Neural cell (in vitro differentiated cells): ENCODE data around the gene NGB. TPM values are rescaled to one million over a fixed set of nuclear protein-coding genes. Genes with fewer than 3 reads are reported as not detected.

Experiments used
- H2AFZ ChIP-seq: fragments of 200-600, 300-800 bp; sonication (generic), shearing (Covaris generic); 2 replicates; pipeline ENCODE4 v1.6.0; 2014; ENCODE audit warnings: low read depth, mild to moderate bottlenecking, antibody characterized with exemption, low read length, moderate library complexity
- H3F3A ChIP-seq: fragments of 200-600 bp; shearing (Covaris generic); 2 replicates; pipeline ENCODE4 v1.6.1; 2016; ENCODE audit warnings: mild to moderate bottlenecking, moderate library complexity, mixed read lengths, antibody characterized with exemption, low read length; ENCODE audit not compliant: insufficient read depth, poor library complexity, severe bottlenecking
- H3K27ac ChIP-seq: fragments of 200-600, 300-800 bp; sonication (generic), shearing (Covaris generic); 2 replicates; pipeline ENCODE4 v1.5.1; 2014; ENCODE audit warnings: mild to moderate bottlenecking, low read length, moderate library complexity
- H3K27me3 ChIP-seq: fragments of 300-800, 200-600 bp; sonication (generic), shearing (Covaris generic); 2 replicates; pipeline ENCODE4 v1.6.0; 2014; ENCODE audit warnings: mild to moderate bottlenecking, low read depth, low read length, moderate library complexity; ENCODE audit not compliant: insufficient read depth
- H3K36me3 ChIP-seq: fragments of 300-800, 200-600 bp; sonication (generic), shearing (Covaris generic); 2 replicates; pipeline ENCODE4 v1.5.1; 2014; ENCODE audit warnings: mild to moderate bottlenecking, antibody characterized with exemption, low read length, moderate library complexity; ENCODE audit not compliant: insufficient read depth
- H3K4me2 ChIP-seq: fragments of 300-800, 200-600 bp; sonication (generic), shearing (Covaris generic); 2 replicates; pipeline ENCODE4 v1.6.0; 2014; ENCODE audit warnings: mild to moderate bottlenecking, low read length
- H3K4me3 ChIP-seq: fragments of 300-800, 200-600 bp; sonication (generic), shearing (Covaris generic); 2 replicates; pipeline ENCODE4 v1.5.1; 2014; ENCODE audit warnings: mild to moderate bottlenecking, low read length, moderate library complexity
- H3K79me2 ChIP-seq: fragments of 200-600 bp; shearing (Covaris generic); replicated peaks from 2 replicates; pipeline ENCODE4 v1.6.0; 2014; ENCODE audit warnings: mild to moderate bottlenecking, low read length, moderate library complexity; ENCODE audit not compliant: insufficient read depth
- H3K9ac ChIP-seq: fragments of 300-800, 200-600 bp; sonication (generic), shearing (Covaris generic); 2 replicates; pipeline ENCODE4 v1.6.1; 2016; ENCODE audit warnings: mild to moderate bottlenecking, low read length, mixed read lengths
- H3K9me2 ChIP-seq: fragments of 200-600 bp; shearing (Covaris generic); 2 replicates; pipeline ENCODE4 v1.6.1; 2016; ENCODE audit warnings: mild to moderate bottlenecking, low read length, mixed read lengths; ENCODE audit not compliant: insufficient read depth
- H3K9me3 ChIP-seq: fragments of 200-600, 300-800 bp; sonication (generic), shearing (Covaris generic); 2 replicates; pipeline ENCODE4 v1.6.1; 2016; ENCODE audit warnings: mild to moderate bottlenecking, mixed run types, low read length, moderate library complexity, mixed read lengths
- H4K20me1 ChIP-seq: fragments of 200-600 bp; shearing (Covaris generic); 2 replicates; pipeline ENCODE4 v1.6.1; 2016; ENCODE audit warnings: mild to moderate bottlenecking, mixed run types; ENCODE audit not compliant: insufficient read depth
- EP300 ChIP-seq: fragments of 450-650 bp; conservative IDR thresholded peaks from 2 replicates; pipeline ENCODE4 v1.6.1; 2014; ENCODE audit warnings: antibody characterized with exemption, mild to moderate bottlenecking, moderate library complexity; ENCODE audit not compliant: poor library complexity, severe bottlenecking
- EZH2 ChIP-seq: fragments of 200-600, 300-800 bp; shearing (Covaris generic), sonication (generic); IDR thresholded peaks from 2 replicates; pipeline ENCODE4 v1.6.1; 2014; ENCODE audit warnings: antibody characterized with exemption, low read length, borderline replicate concordance, mild to moderate bottlenecking; ENCODE audit not compliant: insufficient read depth, poor library complexity, severe bottlenecking
- MXI1 ChIP-seq: fragments of 450-650 bp; conservative IDR thresholded peaks from 2 replicates; pipeline ENCODE4 v1.6.1; 2014; ENCODE audit warnings: antibody characterized with exemption, mild to moderate bottlenecking; ENCODE audit not compliant: poor library complexity, severe bottlenecking
- POLR2AphosphoS5 ChIP-seq: IDR thresholded peaks from 2 replicates; pipeline ENCODE4 v1.6.1; 2012
- RAD21 ChIP-seq: fragments of 450-650 bp; conservative IDR thresholded peaks from 2 replicates; pipeline ENCODE4 v1.6.1; 2014; ENCODE audit warnings: antibody characterized with exemption, mild to moderate bottlenecking, moderate library complexity
- SMC3 ChIP-seq: fragments of 450-650 bp; conservative IDR thresholded peaks from 2 replicates; pipeline ENCODE4 v1.6.1; 2014; ENCODE audit warnings: antibody characterized with exemption, mild to moderate bottlenecking, moderate library complexity; ENCODE audit not compliant: poor library complexity
- TAF1 ChIP-seq: IDR thresholded peaks from 2 replicates; pipeline ENCODE4 v1.6.1; 2012; ENCODE audit warnings: low read depth
- polyA plus RNA-seq: library from polyadenylated mRNA; depleted of rRNA; stranded (reverse); fragments of >200 nt; gene quantifications from 2 replicates; pipeline ENCODE4 v1.2.3, GENCODE V29; 2014
- TF ChIP-seq, protein P1 (sequence below): fragments of 450-650 bp; IDR thresholded peaks from 2 replicates; pipeline ENCODE4 v1.5.1; 2014; ENCODE audit warnings: antibody characterized with exemption, mild to moderate bottlenecking, moderate library complexity; ENCODE audit not compliant: poor library complexity, severe bottlenecking
- TF ChIP-seq, protein P2 (sequence below): IDR thresholded peaks from 2 replicates; pipeline ENCODE4 v1.6.1; 2012; ENCODE audit warnings: borderline replicate concordance

The NGB gene
- polyA plus RNA-seq, 1 donor from 2014 or later: 0.87 TPM

DNA sequence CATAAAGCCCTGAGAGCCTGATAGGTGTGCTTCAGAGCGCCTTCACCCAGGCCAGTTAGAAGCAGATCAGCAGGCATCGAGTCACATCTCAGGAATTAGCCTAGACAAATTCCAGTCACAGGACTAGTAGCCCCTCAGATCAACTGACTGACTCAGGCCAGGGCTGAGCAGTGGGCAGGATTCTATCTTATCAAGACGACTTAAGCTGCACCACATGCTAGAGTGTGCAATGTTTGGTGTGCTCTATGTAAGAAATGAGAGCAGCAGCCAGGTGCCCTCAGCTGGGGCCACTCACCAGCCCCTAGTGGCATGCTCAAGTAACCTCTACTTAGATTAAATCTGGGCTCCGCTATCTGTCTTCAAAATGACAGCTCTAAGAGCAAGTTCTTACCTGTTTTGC is 19.7 kb upstream of the NGB start:
- Histone ChIP-seq H3K4me3 (no peak overlapping the region), H3K9ac (no peak overlapping the region), H2AFZ (no peak overlapping the region), H3K4me2 (no peak overlapping the region), H3K9me3 (no peaks in the 10 kb centered on the region), H3K36me3 (peaks cover 5% of the 10 kb centered on the region), H3K79me2 (no peaks in the 10 kb centered on the region), H3K27me3 (no peaks in the 10 kb centered on the region), H3K9me2 (no peaks in the 10 kb centered on the region), H4K20me1 (no peaks in the 10 kb centered on the region), H3K27ac (no peak overlapping the region), H3F3A (no peaks in the 10 kb centered on the region)
- TF ChIP-seq, protein P1, sequence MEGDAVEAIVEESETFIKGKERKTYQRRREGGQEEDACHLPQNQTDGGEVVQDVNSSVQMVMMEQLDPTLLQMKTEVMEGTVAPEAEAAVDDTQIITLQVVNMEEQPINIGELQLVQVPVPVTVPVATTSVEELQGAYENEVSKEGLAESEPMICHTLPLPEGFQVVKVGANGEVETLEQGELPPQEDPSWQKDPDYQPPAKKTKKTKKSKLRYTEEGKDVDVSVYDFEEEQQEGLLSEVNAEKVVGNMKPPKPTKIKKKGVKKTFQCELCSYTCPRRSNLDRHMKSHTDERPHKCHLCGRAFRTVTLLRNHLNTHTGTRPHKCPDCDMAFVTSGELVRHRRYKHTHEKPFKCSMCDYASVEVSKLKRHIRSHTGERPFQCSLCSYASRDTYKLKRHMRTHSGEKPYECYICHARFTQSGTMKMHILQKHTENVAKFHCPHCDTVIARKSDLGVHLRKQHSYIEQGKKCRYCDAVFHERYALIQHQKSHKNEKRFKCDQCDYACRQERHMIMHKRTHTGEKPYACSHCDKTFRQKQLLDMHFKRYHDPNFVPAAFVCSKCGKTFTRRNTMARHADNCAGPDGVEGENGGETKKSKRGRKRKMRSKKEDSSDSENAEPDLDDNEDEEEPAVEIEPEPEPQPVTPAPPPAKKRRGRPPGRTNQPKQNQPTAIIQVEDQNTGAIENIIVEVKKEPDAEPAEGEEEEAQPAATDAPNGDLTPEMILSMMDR: no peak
- TF ChIP-seq SMC3 (no peak), EZH2 (no peak), TAF1 (no peak), POLR2AphosphoS5 (no peak), RAD21 (no peak), MXI1 (no peak), EP300 (no peak)
- TF ChIP-seq, protein P2, sequence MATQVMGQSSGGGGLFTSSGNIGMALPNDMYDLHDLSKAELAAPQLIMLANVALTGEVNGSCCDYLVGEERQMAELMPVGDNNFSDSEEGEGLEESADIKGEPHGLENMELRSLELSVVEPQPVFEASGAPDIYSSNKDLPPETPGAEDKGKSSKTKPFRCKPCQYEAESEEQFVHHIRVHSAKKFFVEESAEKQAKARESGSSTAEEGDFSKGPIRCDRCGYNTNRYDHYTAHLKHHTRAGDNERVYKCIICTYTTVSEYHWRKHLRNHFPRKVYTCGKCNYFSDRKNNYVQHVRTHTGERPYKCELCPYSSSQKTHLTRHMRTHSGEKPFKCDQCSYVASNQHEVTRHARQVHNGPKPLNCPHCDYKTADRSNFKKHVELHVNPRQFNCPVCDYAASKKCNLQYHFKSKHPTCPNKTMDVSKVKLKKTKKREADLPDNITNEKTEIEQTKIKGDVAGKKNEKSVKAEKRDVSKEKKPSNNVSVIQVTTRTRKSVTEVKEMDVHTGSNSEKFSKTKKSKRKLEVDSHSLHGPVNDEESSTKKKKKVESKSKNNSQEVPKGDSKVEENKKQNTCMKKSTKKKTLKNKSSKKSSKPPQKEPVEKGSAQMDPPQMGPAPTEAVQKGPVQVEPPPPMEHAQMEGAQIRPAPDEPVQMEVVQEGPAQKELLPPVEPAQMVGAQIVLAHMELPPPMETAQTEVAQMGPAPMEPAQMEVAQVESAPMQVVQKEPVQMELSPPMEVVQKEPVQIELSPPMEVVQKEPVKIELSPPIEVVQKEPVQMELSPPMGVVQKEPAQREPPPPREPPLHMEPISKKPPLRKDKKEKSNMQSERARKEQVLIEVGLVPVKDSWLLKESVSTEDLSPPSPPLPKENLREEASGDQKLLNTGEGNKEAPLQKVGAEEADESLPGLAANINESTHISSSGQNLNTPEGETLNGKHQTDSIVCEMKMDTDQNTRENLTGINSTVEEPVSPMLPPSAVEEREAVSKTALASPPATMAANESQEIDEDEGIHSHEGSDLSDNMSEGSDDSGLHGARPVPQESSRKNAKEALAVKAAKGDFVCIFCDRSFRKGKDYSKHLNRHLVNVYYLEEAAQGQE: no peak

DNA sequence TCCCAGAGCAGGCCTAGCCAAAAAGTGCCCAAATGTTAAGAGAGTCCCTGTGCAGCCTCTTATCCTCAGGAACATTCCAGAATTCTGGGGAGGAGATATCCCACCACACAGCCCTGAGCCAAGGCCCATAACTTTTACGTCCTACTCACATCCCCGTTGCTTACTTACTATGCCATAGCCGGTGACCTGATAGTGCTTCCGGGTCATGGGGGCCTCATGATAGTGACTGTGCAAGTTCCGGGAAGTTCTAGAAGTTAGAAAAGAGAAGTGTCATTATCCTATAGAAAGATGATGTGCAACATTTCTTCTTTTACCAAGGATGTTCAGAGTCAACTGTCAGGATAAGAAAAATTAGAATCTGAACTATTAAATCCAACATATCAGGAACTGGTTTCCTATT is 15.6 kb upstream of the NGB start:
- no peaks in the 10 kb centered on the region for H3K27me3 ChIP-seq
- H3K9me2 ChIP-seq: no peaks in the 10 kb centered on the region
- no peak overlapping the region for H3K9ac ChIP-seq
- no peak for TF ChIP-seq EP300
- no peak for TF ChIP-seq TAF1
- TF ChIP-seq POLR2AphosphoS5: no peak
- TF ChIP-seq SMC3: no peak
- TF ChIP-seq MXI1: no peak
- TF ChIP-seq RAD21: no peak
- TF ChIP-seq EZH2: no peak
- TF ChIP-seq, protein P1: no peak
- TF ChIP-seq, protein P2: no peak
- H3F3A ChIP-seq: no peaks in the 10 kb centered on the region
- H3K79me2 ChIP-seq: no peaks in the 10 kb centered on the region
- H3K36me3 ChIP-seq: no peaks in the 10 kb centered on the region
- no peaks in the 10 kb centered on the region for H3K9me3 ChIP-seq
- H3K27ac ChIP-seq: no peak overlapping the region
- no peak overlapping the region for H3K4me2 ChIP-seq
- no peak overlapping the region for H2AFZ ChIP-seq
- no peak overlapping the region for H3K4me3 ChIP-seq
- H4K20me1 ChIP-seq: no peaks in the 10 kb centered on the region
